Endothelial cell of umbilical vein (primary cell): Measurements from ENCODE around the gene ABI3BP. TPM values are rescaled to one million over a fixed set of nuclear protein-coding genes. Genes with fewer than 3 reads are reported as not detected.

Experiments
- BruUV-seq: library from RNA; stranded (reverse); fragments of 400-500 nt; replicated peaks from 2 replicates; lab custom pipeline; 2021; lab: Mats Ljungman, UMichigan
- CTCF ChIA-PET: fragments of 300-600, 350-600 bp; sonication (Branson Sonifier 250); formaldehyde crosslinking; loops from one replicate; lab custom pipeline; 2021; ENCODE audit warnings: antibody characterized with exemption, inconsistent platforms; lab: Charles Lee
- POLR2A ChIA-PET: fragments of 300-600, 350-600 bp; sonication (Branson Sonifier 250); formaldehyde crosslinking; loops from one replicate; lab custom pipeline; 2021; ENCODE audit warnings: antibody characterized with exemption, inconsistent platforms; lab: Charles Lee
- DNase-seq: peaks from one replicate; pipeline ENCODE4 v3.0.0-alpha.2; 2011; ENCODE audit warnings: low read depth, low spot score
- FAIRE-seq: peaks from 2 replicates; lab custom pipeline; 2011; peaks lifted over from hg19 to GRCh38; lab: Jason Lieb, UNC
- H2AFZ ChIP-seq: 2 replicates; pipeline ENCODE4 v1.6.0; 2012; ENCODE audit warnings: low read depth, low read length, control low read depth, inconsistent platforms
- H3K27ac ChIP-seq: 2 replicates; pipeline ENCODE4 v1.5.1; 2011; ENCODE audit warnings: low read depth, mild to moderate bottlenecking, control low read depth, low read length, moderate library complexity; ENCODE audit not compliant: insufficient read depth
- H3K27me3 ChIP-seq, 2 experiments: 2 replicates each; pipeline versions ENCODE4 v1.6.0 to v1.6.1; 2011; ENCODE audit warnings: low read length in 2 of 2, mixed read lengths in 1 of 2; ENCODE audit not compliant: control insufficient read depth in 2 of 2, insufficient read depth in 2 of 2
- H3K36me3 ChIP-seq, 2 experiments: 2 replicates in 1 of 2; 3 replicates in 1 of 2; pipeline ENCODE4 v1.5.1; 2011; ENCODE audit warnings: low read length in 2 of 2, mild to moderate bottlenecking in 1 of 2, moderate library complexity in 1 of 2; ENCODE audit not compliant: control insufficient read depth in 2 of 2, insufficient read depth in 2 of 2; ENCODE audit errors: extremely low read depth in 1 of 2
- H3K4me1 ChIP-seq: 3 replicates; pipeline ENCODE4 v1.5.1; 2011; ENCODE audit warnings: mild to moderate bottlenecking, low read length; ENCODE audit not compliant: control insufficient read depth, insufficient read depth; ENCODE audit errors: extremely low read depth
- H3K4me2 ChIP-seq: 2 replicates; pipeline ENCODE4 v1.6.1; 2011; ENCODE audit warnings: low read length, control low read depth, mixed read lengths; ENCODE audit not compliant: insufficient read depth
- H3K4me3 ChIP-seq, 3 experiments: fragments of 200-600 bp in 1 of 3; sonication (generic), shearing (Covaris generic) in 1 of 3; replicated peaks in 1 of 3; 2 replicates each; pipeline ENCODE4 v1.5.1; 2011 to 2016; ENCODE audit warnings: control low read depth in 3 of 3, low read length in 3 of 3, mild to moderate bottlenecking in 2 of 3, inconsistent platforms in 1 of 3, low read depth in 1 of 3, moderate library complexity in 1 of 3; ENCODE audit not compliant: insufficient read depth in 1 of 3
- H3K79me2 ChIP-seq: 2 replicates; pipeline ENCODE4 v1.6.0; 2012; ENCODE audit warnings: low read length, inconsistent platforms; ENCODE audit not compliant: control insufficient read depth, insufficient read depth
- H3K9ac ChIP-seq: replicated peaks from 2 replicates; pipeline ENCODE3; 2011; ENCODE audit warnings: low read length, control low read depth; ENCODE audit not compliant: insufficient read depth; ENCODE audit errors: extremely low read depth
- H3K9me1 ChIP-seq: replicated peaks from 3 replicates; pipeline ENCODE4 v1.6.0; 2011; ENCODE audit warnings: mild to moderate bottlenecking, low read length; ENCODE audit not compliant: control insufficient read depth, insufficient read depth; ENCODE audit errors: extremely low read depth
- H3K9me3 ChIP-seq: replicated peaks from 2 replicates; pipeline ENCODE4 v1.5.1; 2012; ENCODE audit warnings: low read length, inconsistent platforms; ENCODE audit not compliant: control insufficient read depth, insufficient read depth
- H4K20me1 ChIP-seq: replicated peaks from 2 replicates; pipeline ENCODE3; 2011; ENCODE audit warnings: mild to moderate bottlenecking, low read length; ENCODE audit not compliant: control insufficient read depth, insufficient read depth; ENCODE audit errors: extremely low read depth
- CTCF ChIP-seq, 2 donors: IDR thresholded peaks; 1 replicate in 1 of 2; 2 replicates in 1 of 2; pipeline ENCODE4 v1.5.1; 2011; ENCODE audit warnings: low read length in 2 of 2, mild to moderate bottlenecking in 2 of 2, moderate library complexity in 2 of 2, control low read depth in 1 of 2, inconsistent platforms in 1 of 2, low read depth in 1 of 2; ENCODE audit not compliant: insufficient read depth in 1 of 2; ENCODE audit errors: extremely low read depth in 1 of 2
- EZH2 ChIP-seq: IDR thresholded peaks from 2 replicates; pipeline ENCODE4 v1.6.1; 2012; ENCODE audit warnings: borderline replicate concordance, low read depth, mild to moderate bottlenecking, moderate library complexity, low read length, inconsistent platforms; ENCODE audit not compliant: severe bottlenecking
- FOS ChIP-seq: IDR thresholded peaks from 2 replicates; pipeline ENCODE4 v1.6.1; 2011; ENCODE audit warnings: mild to moderate bottlenecking, low read length, moderate library complexity, borderline replicate concordance; ENCODE audit not compliant: insufficient read depth
- GATA2 ChIP-seq: IDR thresholded peaks from 2 replicates; pipeline ENCODE4 v1.7.0; 2011; ENCODE audit warnings: low read depth, mild to moderate bottlenecking, moderate library complexity, mixed read lengths, low read length; ENCODE audit not compliant: insufficient read length, insufficient read depth
- JUN ChIP-seq: IDR thresholded peaks from 2 replicates; pipeline ENCODE4 v1.6.1; 2011; ENCODE audit warnings: borderline replicate concordance, low read depth; ENCODE audit not compliant: insufficient read length, insufficient read depth
- MAX ChIP-seq: IDR thresholded peaks from 2 replicates; pipeline ENCODE4 v1.6.1; 2011; ENCODE audit not compliant: insufficient read depth, insufficient read length
- MYC ChIP-seq: IDR thresholded peaks from one replicate; pipeline ENCODE4 v1.6.1; 2011; ENCODE audit warnings: mild to moderate bottlenecking, low read depth, low read length
- POLR2A ChIP-seq: IDR thresholded peaks from 2 replicates; pipeline ENCODE4 v1.6.1; 2012; ENCODE audit warnings: low read depth, mild to moderate bottlenecking, control low read depth, low read length
- POLR2AphosphoS5 ChIP-seq: IDR thresholded peaks from 2 replicates; pipeline ENCODE4 v1.6.1; 2012; ENCODE audit warnings: low read depth, mild to moderate bottlenecking, control low read depth, low read length, moderate library complexity; ENCODE audit not compliant: insufficient read depth
- dilution Hi-C: fragments of 300-500 bp; cut with MboI; formaldehyde crosslinking; loops from one replicate; pipeline ENCODE4 v1.15.0; 2019; ENCODE audit warnings: low sequenced_read_pairs; ENCODE audit not compliant: extremely low pct_ligation_motif_present
- intact Hi-C: fragments of 100-400 bp; cut with micrococcal nuclease; formaldehyde crosslinking; loops from one replicate; pipeline ENCODE4 v1.10.0; 2022
- polyA plus RNA-seq, 4 experiments: library from polyadenylated mRNA; depleted of rRNA in 3 of 4; stranded (reverse) in 3 of 4; unstranded in 1 of 4; fragments of >200 nt; gene quantifications; 2 replicates each; pipeline versions ENCODE4 v1.2.1 to v1.2.3, GENCODE V29; 2011 to 2012; ENCODE audit warnings: missing spikeins in 1 of 4
- total RNA-seq: library from RNA; stranded (reverse); gene quantifications from 2 replicates; pipeline ENCODE4 v1.2.3, GENCODE V29; 2021

ABI3BP gene
- total and polyA plus RNA-seq, 2 donors (not counting 3 experiments of a cell fraction or from before 2014, with no cell fraction given) = 78.1 to 106 TPM

- TF ChIP-seq GATA2 = no peak
- TF ChIP-seq FOS = no peak
- TF ChIP-seq MAX = no peak
- no peak overlapping the region for H3K4me2 ChIP-seq
- no peak for FAIRE-seq
- H3K9me1 ChIP-seq = no peaks in the 10 kb centered on the region
- intact Hi-C loops (no loop called here), dilution Hi-C loops (no loop called here)
- H3K4me3 ChIP-seq = no peak overlapping the region
- POLR2A ChIA-PET = no interaction called here
- no TSS peak for BruUV-seq
- H3K79me2 ChIP-seq = no peaks in the 10 kb centered on the region
- CTCF ChIA-PET = interaction anchor here (1.0 kb wide), 1 partner anchor 243 kb away, joined by 3 read pairs; no protein-coding TSS in a partner anchor
- no peak overlapping the region for H2AFZ ChIP-seq
- H3K36me3 ChIP-seq = no peaks in the 10 kb centered on the region
- H4K20me1 ChIP-seq = no peaks in the 10 kb centered on the region
- H3K9me3 ChIP-seq = no peaks in the 10 kb centered on the region
- peak; percentile 40 for DNase-seq
- peaks cover 4% of the 10 kb centered on the region for H3K4me1 ChIP-seq
- no peak overlapping the region for H3K9ac ChIP-seq
- H3K27me3 ChIP-seq = no peaks in the 10 kb centered on the region
- no peak overlapping the region for H3K27ac ChIP-seq
Measured at GRCh38 chr3:100953103-100953502, 40.1 kb downstream of the ABI3BP start.

- Histone ChIP-seq H3K9ac (no peak overlapping the region), H3K4me2 (no peak overlapping the region), H3K9me1 (no peaks in the 10 kb centered on the region), H3K36me3 (no peaks in the 10 kb centered on the region), H4K20me1 (no peaks in the 10 kb centered on the region), H3K79me2 (no peaks in the 10 kb centered on the region), H2AFZ (no peak overlapping the region), H3K4me1 (no peaks in the 10 kb centered on the region), H3K27me3 (no peaks in the 10 kb centered on the region), H3K9me3 (no peaks in the 10 kb centered on the region), H3K27ac (no peak overlapping the region), H3K4me3 (no peak overlapping the region)
- dilution Hi-C loops = no loop called here
- no peak for TF ChIP-seq POLR2A
- TF ChIP-seq FOS = no peak
- TF ChIP-seq MAX = no peak
- no peak for TF ChIP-seq JUN
- TF ChIP-seq EZH2 = no peak
- TF ChIP-seq MYC = no peak
- no peak for TF ChIP-seq POLR2AphosphoS5
- no peak for TF ChIP-seq GATA2
- TF ChIP-seq CTCF (IDR thresholded peaks at IDR 0.05; ENCODE audit: extremely low read depth in 1 of 2, insufficient read depth in 1 of 2, low read depth in 1 of 2, low read length in 2 of 2) = no peak
- no TSS peak for BruUV-seq
- FAIRE-seq (no peak), DNase-seq (no peak)
- intact Hi-C loops = no loop called here
- ChIA-PET POLR2A (no interaction called here), CTCF (interaction anchor here (0.9 to 2.1 kb wide), 3 partner anchors 9 to 249 kb away, joined by 3 to 7 read pairs (median 3); no protein-coding TSS in a partner anchor)
Measured at GRCh38 chr3:100947119-100947518, 46.1 kb downstream of the ABI3BP start.
